ENCODE data around the gene CHAF1B.
"Not testable (repeated sequence)": the region's sequence is repeated elsewhere in the genome, so short reads cannot be mapped to it uniquely, and the experiment has no call there.

CHAF1B gene

DNA sequence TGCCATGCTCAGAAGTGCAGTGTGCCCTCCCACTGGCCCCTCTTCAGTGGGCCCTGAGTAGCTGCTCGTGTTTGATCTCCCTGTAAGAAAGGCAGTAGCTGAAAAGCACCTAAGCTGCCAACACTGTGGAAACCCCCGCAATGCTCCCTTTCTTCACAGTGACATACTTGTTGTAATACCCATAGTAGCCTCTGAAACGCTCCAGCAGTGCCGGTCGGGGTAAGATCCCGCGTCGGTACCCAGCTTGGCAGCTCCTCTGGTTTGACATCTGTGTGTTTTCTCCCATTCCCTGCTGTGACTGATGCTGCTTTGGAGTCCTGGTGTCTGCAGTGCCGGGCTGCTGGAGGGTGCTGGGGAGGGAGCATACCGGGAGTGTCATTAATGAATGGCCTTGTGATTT is 3.6 kb downstream of the CHAF1B start:
- peak; percentile 43 for DNase-seq

DNA sequence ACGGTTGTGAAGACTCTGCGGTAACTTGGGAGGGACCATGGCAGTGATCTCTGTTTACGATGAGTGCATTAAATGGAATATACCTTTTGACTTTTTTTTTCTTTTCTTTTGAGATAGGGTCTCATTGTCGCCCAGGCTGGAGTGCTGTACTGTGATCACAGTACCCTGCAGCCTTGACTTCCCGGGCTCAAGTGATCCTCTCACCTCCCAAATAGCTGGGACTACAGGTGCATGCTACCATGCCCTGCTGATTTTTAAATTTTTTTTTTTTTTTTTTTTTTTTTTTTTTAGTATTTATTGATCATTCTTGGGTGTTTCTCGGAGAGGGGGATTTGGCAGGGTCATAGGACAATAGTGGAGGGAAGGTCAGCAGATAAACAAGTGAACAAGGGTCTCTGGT is 6.5 kb downstream of the CHAF1B start:
- DNase-seq, result not testable (repeated sequence)

DNA sequence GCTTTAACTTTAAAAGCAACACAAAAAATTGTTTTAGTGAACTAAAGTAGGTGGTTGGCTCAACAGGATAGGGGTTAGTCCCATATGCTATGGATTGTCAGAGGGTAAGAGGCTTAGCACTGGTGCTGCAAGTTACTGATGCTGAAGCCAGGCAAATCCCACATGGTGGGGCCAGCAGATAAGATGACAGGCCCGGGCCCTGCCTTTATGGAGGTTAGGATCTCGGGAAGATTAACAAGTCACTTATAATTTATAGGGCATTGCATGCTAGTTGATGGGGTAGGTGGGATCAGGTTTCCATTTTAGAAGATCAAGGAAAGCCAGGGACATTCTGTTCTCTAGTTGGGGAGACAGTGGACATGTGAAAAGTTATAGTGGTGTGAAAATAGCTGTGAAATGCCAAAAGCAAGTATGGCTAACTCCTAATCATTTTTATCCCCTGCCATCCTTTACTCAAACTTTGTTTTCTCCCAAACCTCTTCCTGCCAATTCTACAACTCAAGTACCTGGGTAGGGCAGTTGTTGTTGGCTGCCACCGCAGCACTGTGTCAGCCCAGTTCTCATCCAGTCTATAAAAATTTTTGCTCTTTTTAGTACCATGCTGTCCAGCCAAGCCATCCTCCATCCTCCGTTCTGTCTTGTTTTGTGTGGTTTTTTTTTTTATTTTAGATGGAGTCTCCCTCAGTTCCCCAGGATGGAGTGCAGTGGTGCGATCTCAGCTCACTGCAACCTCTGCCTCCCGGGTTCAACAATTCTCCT is 10.3 kb downstream of the CHAF1B start:
- no peak for DNase-seq

DNA sequence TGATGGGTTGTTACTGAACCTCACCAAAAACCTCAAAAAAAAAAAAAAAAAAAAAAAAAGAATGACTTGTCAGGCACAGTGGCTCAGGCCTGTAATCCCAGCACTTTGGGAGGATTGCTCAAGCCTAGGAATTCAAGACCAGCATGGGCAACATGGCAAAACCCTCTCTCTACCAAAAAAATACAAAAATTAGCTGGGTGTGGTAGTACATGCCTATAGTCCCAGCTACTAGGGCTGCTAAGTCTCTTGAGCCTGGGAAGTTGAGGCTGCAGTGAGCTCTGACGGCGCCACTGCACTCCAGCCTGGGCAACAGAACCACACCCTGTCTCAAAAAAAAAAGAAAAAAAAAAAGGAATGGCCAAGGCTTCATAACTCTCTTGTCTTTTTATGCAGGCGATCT is 11.1 kb downstream of the CHAF1B start:
- no peak for DNase-seq

DNA sequence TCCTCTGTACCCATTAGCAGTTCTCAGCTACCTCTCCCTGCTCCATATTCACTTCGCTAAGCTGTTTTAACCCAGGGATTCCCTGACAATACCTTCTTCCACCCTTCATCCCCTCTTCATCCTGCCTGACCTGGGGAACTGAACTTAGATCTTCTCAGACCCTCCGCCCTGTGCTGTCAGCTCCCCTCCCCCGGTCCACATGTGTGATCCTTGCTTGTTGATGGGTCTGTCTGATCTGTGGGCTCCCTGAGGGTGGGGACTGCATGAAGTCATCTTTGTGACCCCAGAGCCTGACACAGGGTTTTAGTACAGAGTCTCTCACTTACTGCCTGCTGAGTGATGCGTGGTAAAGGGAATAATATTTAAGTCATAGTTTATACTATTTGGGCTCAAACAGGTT is 11.8 kb downstream of the CHAF1B start:
- no peak for DNase-seq

DNA sequence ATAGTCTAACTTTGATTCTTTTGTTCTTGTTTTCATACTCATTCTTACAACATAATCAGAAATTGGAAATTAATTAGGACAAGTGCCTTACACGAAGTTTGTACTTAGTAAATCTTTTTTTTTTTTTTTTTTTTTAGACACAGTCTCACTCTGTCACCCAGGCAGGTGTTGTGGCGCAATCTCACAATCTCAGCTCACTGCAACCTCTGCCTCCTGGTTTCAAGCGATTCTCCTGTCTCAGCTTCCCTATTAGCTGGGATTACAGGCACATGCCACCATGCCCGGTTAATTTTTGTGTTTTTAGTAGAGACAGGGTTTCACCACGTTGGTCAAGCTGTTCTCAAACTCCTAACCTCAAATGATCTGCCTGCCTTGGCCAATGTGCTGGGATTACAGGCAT is 12.4 kb downstream of the CHAF1B start:
- DNase-seq, result no peak

DNA sequence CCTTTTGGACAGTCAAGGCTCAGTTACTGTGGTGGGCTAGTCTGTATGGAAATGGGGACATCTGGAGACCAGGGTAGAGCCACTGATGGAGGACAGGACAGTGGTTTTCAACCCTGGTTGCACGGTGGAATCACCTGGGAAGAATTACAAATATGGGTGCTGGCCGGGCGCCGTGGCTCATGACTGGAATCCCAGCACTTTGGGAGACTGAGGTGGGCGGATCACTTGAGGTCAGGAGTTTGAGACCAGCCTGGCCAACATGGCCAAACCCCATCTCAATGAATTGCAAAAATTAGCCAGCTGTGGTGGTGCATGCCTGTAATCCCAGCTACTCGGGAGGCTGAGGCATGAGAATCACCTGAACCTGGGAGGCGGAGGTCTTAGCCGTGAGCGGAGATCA is 14.5 kb downstream of the CHAF1B start:
- DNase-seq, result not testable (repeated sequence)

DNA sequence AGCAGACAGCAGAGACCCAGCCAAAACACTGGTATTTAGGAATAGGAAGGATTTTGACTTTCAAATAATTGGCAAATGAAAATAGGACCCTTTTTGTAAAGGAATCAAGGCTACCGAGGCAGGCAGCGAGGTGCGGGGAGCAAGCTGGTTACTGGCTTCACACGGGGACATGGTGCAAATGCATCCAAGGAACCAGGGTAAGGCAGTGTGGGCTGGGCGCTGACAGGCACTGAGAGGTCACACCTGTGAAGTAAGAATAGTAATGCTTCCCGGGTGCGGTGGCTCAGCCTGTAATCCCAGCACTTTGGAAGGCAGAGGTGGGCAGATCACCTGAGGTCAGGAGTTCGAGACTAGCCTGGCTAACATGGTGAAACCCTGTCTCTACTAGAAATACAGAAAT is 15.5 kb downstream of the CHAF1B start:
- DNase-seq, result no peak

DNA sequence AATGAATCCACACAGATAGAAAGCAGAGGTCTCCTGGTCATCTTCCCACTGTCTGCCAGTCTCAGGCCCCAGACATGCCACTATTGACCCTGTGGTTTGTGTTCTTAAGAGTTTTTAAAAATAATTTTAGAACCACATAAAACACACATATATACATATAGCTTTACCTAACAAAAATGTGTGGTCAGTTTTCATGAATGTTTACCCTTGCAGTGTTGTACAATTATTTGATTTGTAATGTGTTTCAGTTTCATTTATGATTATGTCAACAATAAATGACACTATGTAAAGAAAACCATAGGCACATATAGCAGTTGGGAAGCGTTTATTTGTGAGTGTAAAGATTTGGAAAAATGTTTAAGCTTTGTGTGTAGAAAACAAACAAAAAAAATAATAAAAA is 17.1 kb downstream of the CHAF1B start:
- no peak for DNase-seq

DNA sequence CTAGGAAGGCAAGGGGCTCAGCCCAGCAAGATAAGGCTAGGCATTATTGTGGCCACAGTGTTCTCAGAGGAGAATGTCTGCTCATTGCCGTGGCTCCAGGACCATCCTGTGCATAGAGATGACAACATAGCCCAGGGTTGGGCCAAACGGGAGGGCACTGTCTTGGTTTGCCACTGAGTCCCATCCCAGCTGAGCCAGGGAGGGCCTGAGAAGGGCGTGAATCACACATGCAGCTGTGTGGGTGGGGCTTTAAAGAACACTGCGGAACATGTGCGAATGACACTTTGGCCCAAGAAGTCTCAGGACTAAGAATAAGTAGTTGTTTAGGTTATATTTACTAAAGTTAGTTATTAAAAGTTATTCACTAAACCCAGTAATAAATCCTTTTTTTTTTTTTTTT is 18.5 kb downstream of the CHAF1B start:
- no peak for DNase-seq

DNA sequence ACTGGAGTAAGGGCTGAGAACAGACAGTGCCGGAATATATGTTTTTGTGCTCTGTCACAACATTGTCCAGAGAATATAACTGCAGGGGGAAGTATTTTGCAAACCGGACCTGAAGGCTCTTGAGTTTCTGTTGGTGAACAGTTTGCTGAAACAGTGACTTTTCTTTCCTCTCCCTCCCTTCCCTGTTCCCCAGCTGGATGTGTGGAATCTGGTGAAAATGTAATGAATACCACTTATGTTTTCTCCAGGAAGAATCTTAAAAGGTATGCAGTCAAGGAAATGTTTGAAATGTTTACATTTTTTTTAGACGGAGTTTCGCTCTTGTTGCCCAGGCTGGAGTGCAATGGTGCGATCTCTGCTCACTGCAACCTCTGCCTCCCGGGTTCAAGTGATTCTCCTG is 23.4 kb downstream of the CHAF1B start:
- no peak for DNase-seq

DNA sequence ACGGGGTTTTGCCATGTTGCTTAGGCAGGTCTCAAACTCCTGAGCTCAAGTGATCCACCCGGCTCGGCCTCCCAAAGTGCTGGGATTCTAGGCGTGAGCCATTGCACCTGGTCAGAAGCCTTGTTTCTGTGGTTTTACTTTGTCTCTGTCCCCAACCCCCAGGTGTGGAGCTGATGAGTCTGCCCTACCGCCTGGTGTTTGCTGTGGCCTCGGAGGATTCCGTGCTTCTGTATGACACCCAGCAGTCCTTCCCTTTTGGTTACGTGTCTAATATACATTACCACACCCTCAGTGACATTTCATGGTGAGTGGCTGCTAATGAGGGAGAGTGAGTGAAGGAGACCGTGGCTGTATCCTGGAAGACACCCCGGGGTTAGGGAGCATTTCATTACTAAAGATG is 26.1 kb downstream of the CHAF1B start:
- no peak for DNase-seq

DNA sequence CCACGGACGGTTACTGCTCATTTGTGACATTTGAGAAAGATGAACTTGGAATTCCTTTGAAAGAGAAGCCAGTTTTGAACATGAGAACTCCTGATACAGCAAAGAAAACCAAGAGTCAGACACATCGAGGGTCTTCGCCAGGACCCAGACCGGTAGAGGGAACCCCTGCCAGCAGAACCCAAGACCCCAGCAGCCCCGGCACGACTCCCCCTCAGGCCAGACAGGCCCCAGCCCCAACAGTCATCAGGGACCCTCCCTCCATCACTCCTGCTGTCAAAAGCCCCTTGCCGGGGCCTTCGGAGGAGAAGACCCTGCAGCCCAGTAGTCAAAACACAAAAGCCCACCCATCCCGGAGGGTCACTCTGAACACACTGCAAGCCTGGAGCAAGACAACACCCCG is 27.7 kb downstream of the CHAF1B start:
- no peak for DNase-seq

DNA sequence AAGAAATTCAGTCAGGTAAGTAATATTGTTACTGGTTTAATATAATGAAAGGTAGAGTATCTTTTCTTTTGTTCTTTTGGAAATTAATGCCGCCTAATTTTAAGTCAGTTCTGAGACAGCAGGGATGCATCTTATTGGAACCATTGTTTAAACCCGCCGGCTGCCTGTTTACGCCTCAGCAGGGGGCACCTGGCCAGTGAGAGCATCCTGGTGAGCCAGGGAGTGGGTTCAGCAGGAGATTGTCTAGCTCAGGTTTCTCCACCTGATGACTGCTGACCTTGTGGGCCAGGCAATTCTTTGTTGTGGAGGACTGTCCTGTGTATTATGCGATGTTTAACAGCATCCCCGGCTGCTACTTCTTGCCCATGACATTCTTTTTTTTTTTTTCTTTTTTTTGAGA is 30.2 kb downstream of the CHAF1B start:
- DNase-seq, result no peak

DNA sequence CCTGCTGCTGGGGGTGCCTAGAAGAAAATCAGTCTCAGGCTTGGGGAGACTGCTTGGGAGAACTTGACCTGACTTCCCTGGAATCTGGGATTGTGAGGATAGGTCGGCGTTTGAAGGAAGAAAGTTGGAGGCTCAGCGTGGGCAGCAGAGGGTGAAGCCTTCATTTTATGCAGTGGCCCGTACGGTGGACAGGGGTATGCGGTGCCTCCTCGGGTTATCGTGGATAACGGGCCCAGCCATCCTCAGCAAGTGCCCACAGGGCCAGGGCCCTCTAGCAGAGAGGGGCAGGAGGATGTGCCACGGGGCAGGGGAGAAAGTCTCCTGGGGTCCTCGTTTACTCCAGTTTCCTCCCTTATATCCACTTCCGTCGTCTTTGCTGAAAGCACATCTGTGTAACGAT is 34.0 kb downstream of the CHAF1B start:
- DNase-seq, result no peak

DNA sequence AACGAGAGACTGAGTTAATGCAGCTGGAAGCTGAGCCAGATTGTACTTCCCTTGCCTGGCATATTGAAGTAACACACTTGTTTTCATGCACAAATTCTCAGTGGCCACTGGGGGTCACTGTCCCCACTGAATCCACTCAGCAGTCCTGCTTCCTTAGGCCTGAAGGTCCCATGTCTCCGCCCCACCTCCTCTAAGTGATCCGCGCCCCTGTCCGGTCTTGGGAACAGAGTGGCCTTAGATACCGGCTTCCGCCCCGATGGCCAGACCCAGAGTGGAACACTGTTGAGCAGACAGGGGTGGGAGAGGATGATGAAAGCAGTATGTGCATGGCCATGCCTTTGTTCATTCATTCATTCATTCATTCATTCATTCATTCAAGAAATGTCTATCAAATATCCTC is 34.8 kb downstream of the CHAF1B start:
- peak; percentile 86 for DNase-seq

DNA sequence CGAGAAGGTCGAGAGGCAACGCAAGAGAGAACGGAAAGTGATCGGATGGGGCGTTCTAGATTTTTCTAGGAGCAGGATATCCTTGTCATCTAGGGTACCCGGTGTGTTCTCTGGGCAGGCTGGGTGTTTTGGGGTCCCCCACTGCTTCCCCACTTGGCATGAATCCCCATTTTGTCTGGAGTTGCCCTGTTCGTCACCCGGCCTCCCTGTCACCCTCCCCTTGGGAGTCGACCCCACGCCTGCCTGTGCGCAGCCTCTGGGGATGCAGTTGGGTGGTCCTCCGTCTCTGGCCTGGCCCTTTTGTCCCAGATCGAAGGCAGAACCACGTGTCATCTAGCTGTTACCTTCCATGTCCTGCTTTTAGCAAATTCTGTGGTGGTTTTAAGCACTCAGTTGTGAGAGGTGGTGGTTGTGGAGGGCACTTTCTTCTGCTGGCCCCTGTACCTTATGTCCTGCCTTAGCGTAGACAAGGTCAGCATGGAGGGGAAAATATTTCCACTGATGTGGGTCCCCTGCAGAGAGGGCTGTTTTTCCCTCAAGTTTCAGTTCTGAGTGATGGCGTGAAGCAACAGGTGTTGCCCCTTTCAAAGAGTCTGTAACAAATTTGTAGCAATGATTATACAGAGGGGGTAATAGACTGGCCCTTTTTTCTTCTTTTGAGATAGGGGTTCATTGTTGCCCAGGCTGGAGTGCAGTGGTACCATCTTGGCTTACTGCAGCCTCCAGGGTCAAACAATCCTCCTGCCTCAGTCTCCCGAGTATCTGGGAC is 35.6 kb downstream of the CHAF1B start:
- no peak for DNase-seq

DNA sequence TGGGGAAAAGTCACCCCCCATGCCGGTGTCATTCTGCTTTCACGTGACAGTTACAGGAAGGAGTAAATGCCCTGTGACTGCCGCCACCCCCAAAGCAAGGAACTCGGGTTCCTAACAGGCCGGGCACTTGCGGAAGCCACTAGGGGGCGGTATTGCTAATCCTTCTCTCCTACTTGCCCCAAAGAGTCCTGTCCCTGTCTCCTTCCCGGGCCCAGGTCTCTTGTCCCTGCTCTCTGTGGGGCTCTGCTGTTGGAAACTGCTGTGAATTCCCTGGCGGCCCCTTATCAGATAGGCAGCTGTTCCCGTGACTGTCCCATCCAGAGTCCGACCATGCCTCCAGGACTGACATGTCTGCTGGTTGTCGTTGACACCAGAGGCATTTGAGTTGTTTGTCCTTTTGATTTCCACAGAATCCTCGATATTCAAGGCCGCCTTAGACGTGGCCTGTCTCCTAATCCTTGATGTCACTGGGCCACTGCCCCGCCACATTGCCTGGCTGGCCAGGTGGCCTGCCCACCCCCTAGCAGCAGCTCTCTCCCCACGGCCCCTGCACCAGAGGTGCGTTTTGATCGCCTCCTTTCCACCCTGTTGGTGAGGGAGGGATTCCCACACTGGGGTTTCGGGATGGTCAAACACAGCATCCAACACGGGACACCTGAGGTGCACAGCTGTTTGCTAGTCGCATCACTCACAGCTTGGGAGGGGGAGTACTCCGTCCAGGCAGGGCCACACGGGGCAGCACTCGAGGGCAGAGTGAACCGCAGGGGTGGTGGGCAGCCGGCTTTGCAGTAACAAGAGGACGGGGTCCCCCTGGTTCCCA is 37.3 kb downstream of the CHAF1B start:
- peak; percentile 67 for DNase-seq

DNA sequence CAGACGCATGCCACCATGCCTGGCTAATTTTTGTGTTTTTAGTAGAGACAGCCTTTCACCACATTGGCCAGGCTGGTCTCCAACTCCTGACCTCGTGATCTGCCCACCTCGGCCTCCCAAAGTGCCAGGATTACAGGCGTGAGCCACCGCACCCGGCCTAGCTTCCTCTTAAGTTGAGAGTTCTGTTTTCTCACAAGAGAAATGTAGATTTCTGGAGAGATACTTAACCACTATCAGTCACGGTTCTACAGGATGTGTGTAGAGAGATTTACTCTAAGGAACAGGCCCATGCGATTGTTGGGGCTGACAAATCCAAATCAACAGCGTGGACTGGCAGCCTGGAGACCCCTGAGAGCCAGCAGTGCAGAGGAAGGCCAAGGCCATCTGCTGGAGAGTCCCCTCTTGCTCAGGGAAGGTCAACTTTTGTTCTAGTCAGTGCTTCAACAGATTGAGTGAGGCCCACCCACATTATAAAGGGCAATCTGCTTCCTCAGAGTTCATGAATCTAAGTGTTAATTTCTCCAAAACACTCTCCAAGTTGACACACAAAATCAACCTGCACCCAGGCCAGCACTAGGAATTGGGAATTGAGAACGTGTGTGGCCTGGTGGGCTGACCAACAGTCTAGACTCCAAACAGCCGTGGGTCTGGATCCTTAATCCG is 38.7 kb downstream of the CHAF1B start:
- DNase-seq, result no peak

DNA sequence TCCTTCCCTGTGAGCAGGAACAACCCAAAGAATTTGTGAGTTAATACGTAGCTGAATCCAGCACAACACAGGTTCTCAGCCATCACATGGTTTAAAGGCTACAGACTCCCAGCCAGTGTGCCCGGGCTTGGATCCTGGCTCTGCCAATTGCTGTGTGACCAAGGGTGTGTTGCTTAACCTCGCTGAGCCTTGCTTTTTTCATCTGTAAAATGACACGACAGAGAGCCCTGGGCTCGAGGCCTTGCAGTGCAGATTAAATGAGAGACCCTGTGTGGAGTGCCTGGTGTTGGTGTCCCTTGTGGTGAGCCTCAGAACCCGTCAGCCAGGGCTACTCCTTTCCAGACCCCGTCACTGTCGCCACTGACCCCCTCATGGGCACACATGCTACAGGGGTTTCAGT is 39.4 kb downstream of the CHAF1B start:
- DNase-seq, result no peak

DNA sequence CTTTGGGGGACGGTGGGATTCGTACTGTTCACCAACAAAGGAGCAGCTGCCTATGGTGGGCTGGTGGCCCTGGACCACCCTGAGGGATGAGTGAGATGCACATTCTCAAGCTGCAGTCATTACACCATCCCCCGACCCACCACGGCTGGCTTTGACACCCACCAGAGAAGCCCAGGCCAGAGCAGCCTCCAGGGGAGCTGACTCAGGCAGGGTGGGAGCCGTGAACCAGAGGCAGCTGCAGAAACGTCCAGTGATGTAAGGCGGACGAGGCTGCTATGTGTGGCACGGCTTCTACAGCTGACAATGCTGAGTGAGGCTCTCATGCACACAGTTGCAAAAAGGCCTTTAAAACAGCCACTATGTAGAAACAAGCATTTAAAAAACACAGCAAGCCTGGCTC is 40.1 kb downstream of the CHAF1B start:
- DNase-seq, result peak; percentile 59

DNA sequence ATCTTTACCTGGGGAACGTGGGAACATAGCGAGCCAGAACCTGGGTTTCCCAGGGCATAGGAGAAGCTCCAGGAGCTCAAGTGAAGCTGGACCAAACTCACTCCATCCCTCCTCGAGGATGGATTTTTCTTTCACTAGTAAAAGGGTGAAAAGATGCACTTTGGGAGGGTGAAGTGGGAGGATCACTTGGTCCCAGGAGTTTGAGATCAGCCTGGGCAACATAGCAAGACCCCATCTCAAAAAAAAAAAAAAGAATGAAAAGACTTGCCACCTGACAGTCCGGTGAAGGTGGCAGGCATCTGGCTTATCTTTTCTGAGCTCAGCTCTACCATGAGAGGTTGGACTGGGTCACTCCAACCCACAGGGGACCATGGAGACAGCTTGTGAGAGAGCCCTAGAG is 42.3 kb downstream of the CHAF1B start:
- no peak for DNase-seq
